Activated B cell treated with CpG ODN at 0.5 μM for 24 hours (primary cell): Measurements from ENCODE around the gene EML3. TPM values are rescaled to one million over a fixed set of nuclear protein-coding genes. Genes with fewer than 3 reads are reported as not detected.

Source experiments
- ATAC-seq: fragments of 200-7000 bp; cut with Tn5 transposase; one replicate; pipeline ENCODE4 v1.10.0; 2021; ENCODE audit warnings: low read depth, mild to moderate bottlenecking, moderate library complexity
- CTCF ChIA-PET: fragments of 350-600 bp; sonication (Branson Sonifier 250); formaldehyde crosslinking; loops from one replicate; lab custom pipeline; 2021; ENCODE audit warnings: antibody characterized with exemption; lab: Charles Lee
- POLR2A ChIA-PET: fragments of 350-600 bp; sonication (Branson Sonifier 250); formaldehyde crosslinking; loops from one replicate; lab custom pipeline; 2021; ENCODE audit warnings: antibody characterized with exemption; lab: Charles Lee
- DNase-seq: peaks from one replicate; pipeline ENCODE4 v3.0.0; 2022
- H3K27ac Mint-ChIP-seq: one replicate; pipeline ENCODE4 v1.8.0; 2020; ENCODE audit warnings: mixed read lengths
- H3K27me3 Mint-ChIP-seq: one replicate; pipeline ENCODE4 v1.8.0; 2021; ENCODE audit warnings: mixed read lengths
- H3K36me3 Mint-ChIP-seq: one replicate; pipeline ENCODE4 v1.8.0; 2021; ENCODE audit warnings: low read depth, mixed read lengths
- H3K4me1 Mint-ChIP-seq: one replicate; pipeline ENCODE4 v1.8.0; 2021; ENCODE audit warnings: mixed read lengths
- H3K4me3 Mint-ChIP-seq: one replicate; pipeline ENCODE4 v1.8.0; 2020; ENCODE audit warnings: mild to moderate bottlenecking, mixed read lengths
- H3K9me3 Mint-ChIP-seq: one replicate; pipeline ENCODE4 v1.8.0; 2020; ENCODE audit warnings: mixed read lengths
- CTCF ChIP-seq: fragments of 200-600 bp; IDR thresholded peaks from one replicate; pipeline ENCODE4 v1.8.0; 2022; ENCODE audit warnings: antibody characterized with exemption, mild to moderate bottlenecking
- intact Hi-C: fragments of 100-400 bp; cut with micrococcal nuclease; formaldehyde crosslinking; loops from one replicate; pipeline ENCODE4 v1.15.1; 2024
- total RNA-seq: library from RNA; stranded (reverse); gene quantifications from 2 replicates; pipeline ENCODE4 v1.2.3, GENCODE V29; 2022

Gene EML3
- total RNA-seq, 1 donor from 2014 or later = 128 TPM

- no peaks in the 10 kb centered on the region for H3K9me3 Mint-ChIP-seq
- peaks cover 8% of the 10 kb centered on the region for H3K36me3 Mint-ChIP-seq
- peak overlapping the region; percentile 69 for H3K4me3 Mint-ChIP-seq
- peaks cover 84% of the 10 kb centered on the region for H3K4me1 Mint-ChIP-seq
- CTCF ChIA-PET = interaction anchor here (0.9 to 11.9 kb wide), 3 partner anchors 11 to 159 kb away, joined by 3 to 192 read pairs (median 11); no protein-coding TSS in a partner anchor
- intact Hi-C loops = loop anchor here (5.0 to 10.0 kb wide), 4 partner anchors 586 to 1641 kb away; partner anchors contain the start of genes FTH1 and TMEM109
- no peak for DNase-seq
- H3K27me3 Mint-ChIP-seq = no peaks in the 10 kb centered on the region
- peak; percentile 16 for ATAC-seq
- TF ChIP-seq CTCF = no peak
- H3K27ac Mint-ChIP-seq = peak overlapping the region; percentile 99
- POLR2A ChIA-PET = interaction anchor here (0.7 to 7.4 kb wide), 12 partner anchors 12 to 904 kb away, joined by 3 to 183 read pairs (median 10); partner anchors contain the start of genes C11orf98, CSKMT, EEF1G and HNRNPUL2
Measured at GRCh38 chr11:62553080-62553838, 59.3 kb downstream of the EML3 start.

- ATAC-seq (no peak), DNase-seq (no peak)
- no peaks in the 10 kb centered on the region for H3K9me3 Mint-ChIP-seq
Measured at GRCh38 chr11:62552485-62553079, 60.0 kb downstream of the EML3 start.

More at GRCh38 chr11:62552485-62553079, 60.0 kb downstream of the EML3 start:
- peaks cover 83% of the 10 kb centered on the region for H3K4me1 Mint-ChIP-seq
- no peaks in the 10 kb centered on the region for H3K27me3 Mint-ChIP-seq
- no peak for TF ChIP-seq CTCF
- ChIA-PET POLR2A (interaction anchor here (0.6 to 7.4 kb wide), 30 partner anchors 12 to 1191 kb away, joined by 3 to 183 read pairs (median 6); partner anchors contain the start of genes B3GAT3, BSCL2, C11orf98 and CSKMT), CTCF (interaction anchor here (0.9 to 11.9 kb wide), 5 partner anchors 8 to 158 kb away, joined by 3 to 192 read pairs (median 5); partner anchors contain the start of gene EEF1G)
- intact Hi-C loops = loop anchor here (5.0 to 10.0 kb wide), 4 partner anchors 585 to 1640 kb away; partner anchors contain the start of genes FTH1 and TMEM109
- H3K4me3 Mint-ChIP-seq = peak overlapping the region; percentile 69
- peak overlapping the region; percentile 99 for H3K27ac Mint-ChIP-seq
- H3K36me3 Mint-ChIP-seq = peaks cover 6% of the 10 kb centered on the region

Other genes starting within 250 kb of the EML3 start
- not detected in 2 replicates for gene SCGB1A1, start 193.7 kb downstream of the EML3 start, total RNA-seq
- gene AHNAK, start 66.0 kb downstream of the EML3 start, total RNA-seq = 246 and 248 TPM in 2 replicates
- 2,373 and 2,524 TPM in 2 replicates for gene EEF1G, start 38.9 kb downstream of the EML3 start, total RNA-seq
- 27.8 and 30.9 TPM in 2 replicates for gene TUT1, start 21.3 kb downstream of the EML3 start, total RNA-seq
- gene MTA2, start 10.9 kb downstream of the EML3 start, total RNA-seq = 170 and 175 TPM in 2 replicates
- gene ROM1, start 482 bp upstream of the EML3 start, total RNA-seq = 0.89 and 2.6 TPM in 2 replicates
- gene B3GAT3, start 9.2 kb upstream of the EML3 start, total RNA-seq = 48.8 and 56.6 TPM in 2 replicates
- gene GANAB, start 33.8 kb upstream of the EML3 start, total RNA-seq = 187 and 189 TPM in 2 replicates
- 24.9 and 27.6 TPM in 2 replicates for gene INTS5, start 40.5 kb upstream of the EML3 start, total RNA-seq
- 107 and 120 TPM in 2 replicates for gene C11orf98, start 52.4 kb upstream of the EML3 start, total RNA-seq
- gene CSKMT, start 52.5 kb upstream of the EML3 start, total RNA-seq = 50.5 and 52.1 TPM in 2 replicates
- gene UQCC3, start 58.9 kb upstream of the EML3 start, total RNA-seq = 8.3 and 9.4 TPM in 2 replicates
- 19.1 and 24.9 TPM in 2 replicates for gene LBHD1, start 59.5 kb upstream of the EML3 start, total RNA-seq
- 204 and 205 TPM in 2 replicates for gene UBXN1, start 66.3 kb upstream of the EML3 start, total RNA-seq
- 0.13 and 0.17 TPM in 2 replicates for gene LRRN4CL, start 76.8 kb upstream of the EML3 start, total RNA-seq
- gene BSCL2, start 94.6 kb upstream of the EML3 start, total RNA-seq = 18.6 and 27.8 TPM in 2 replicates
- gene GNG3, start 94.9 kb upstream of the EML3 start, total RNA-seq = 1.8 and 2.7 TPM in 2 replicates
- gene HNRNPUL2, start 114.7 kb upstream of the EML3 start, total RNA-seq = 58.2 and 63.9 TPM in 2 replicates
- 35.5 and 44.0 TPM in 2 replicates for gene TTC9C, start 115.7 kb upstream of the EML3 start, total RNA-seq
- gene ZBTB3, start 141.4 kb upstream of the EML3 start, total RNA-seq = 17.6 and 19.9 TPM in 2 replicates
- 109 and 116 TPM in 2 replicates for gene POLR2G, start 148.8 kb upstream of the EML3 start, total RNA-seq
- gene TAF6L, start 158.6 kb upstream of the EML3 start, total RNA-seq = 32.9 and 38.6 TPM in 2 replicates
- 34.9 and 47.7 TPM in 2 replicates for gene TMEM179B, start 174.6 kb upstream of the EML3 start, total RNA-seq
- gene TMEM223, start 179.2 kb upstream of the EML3 start, total RNA-seq = 13.0 and 15.0 TPM in 2 replicates
- gene NXF1, start 192.7 kb upstream of the EML3 start, total RNA-seq = 89.1 and 91.6 TPM in 2 replicates
- 58.4 and 71.5 TPM in 2 replicates for gene STX5, start 219.3 kb upstream of the EML3 start, total RNA-seq
- gene TEX54, start 220.1 kb upstream of the EML3 start, total RNA-seq = 0.55 TPM in 1 of 2 replicates, not detected in the other
- gene WDR74, start 226.8 kb upstream of the EML3 start, total RNA-seq = 95.9 and 124 TPM in 2 replicates